Large intestine (tissue), 3 donors: ENCODE data around the gene SMG6. TPM values are rescaled to one million over a fixed set of nuclear protein-coding genes. Genes with fewer than 3 reads are reported as not detected.
A peak's percentile ranks its signal among the peaks of the same experiment; 100 is the strongest.

Experiments
- DNase-seq, 2 donors: peaks; one replicate each; pipeline versions ENCODE4 v3.0.0 to v3.0.0-alpha.2; 2013
- H3K27ac ChIP-seq: one replicate; pipeline ENCODE4 v1.5.1; 2013; ENCODE audit warnings: low read length
- H3K27me3 ChIP-seq: 2 replicates; pipeline ENCODE4 v1.6.1; 2013; ENCODE audit warnings: low read length; ENCODE audit not compliant: control insufficient read depth, insufficient read depth
- H3K36me3 ChIP-seq: 2 replicates; pipeline ENCODE4 v1.6.1; 2013; ENCODE audit warnings: low read length; ENCODE audit not compliant: control insufficient read depth, insufficient read depth
- H3K4me1 ChIP-seq: one replicate; pipeline ENCODE4 v1.6.1; 2013; ENCODE audit warnings: low read length; ENCODE audit not compliant: control insufficient read depth, insufficient read depth
- H3K4me3 ChIP-seq: one replicate; pipeline ENCODE4 v1.5.1; 2013; ENCODE audit warnings: low read length
- H3K9me3 ChIP-seq: one replicate; pipeline ENCODE4 v1.6.1; 2013; ENCODE audit warnings: mild to moderate bottlenecking, low read depth, low read length, moderate library complexity; ENCODE audit not compliant: control insufficient read depth
- WGBS: methylation state at CpG from one replicate; pipeline ENCODE4 v1.1.5; 2013; ENCODE audit warnings: low lambda C conversion rate; ENCODE audit not compliant: insufficient coverage; 5-methylcytosine and 5-hydroxymethylcytosine counted together
- polyA plus RNA-seq: library from polyadenylated mRNA; unstranded; fragments of 120-200 nt; gene quantifications from one replicate; pipeline ENCODE4 v1.2.1, GENCODE V29; 2013

The SMG6 gene
- polyA plus RNA-seq, 1 donor = 18.0 TPM

- Histone ChIP-seq H3K27ac (peak overlapping the region; percentile 69), H3K9me3 (peaks cover 10% of the 10 kb centered on the region), H3K27me3 (peaks cover 70% of the 10 kb centered on the region), H3K4me1 (peaks cover 21% of the 10 kb centered on the region), H3K36me3 (peaks cover 24% of the 10 kb centered on the region), H3K4me3 (peak overlapping the region; percentile 53)
- DNase-seq = peak in 1 of 2 donors; percentile 70
- WGBS = no CpG with 5 or more reads among the region's 85 CpGs
These were observed 247.1 kb downstream of the SMG6 start for GRCh38 chr17:2056206-2057174.

GRCh38 chr17:2055292-2056205 lies 248.0 kb downstream of the SMG6 start:
- no peak for DNase-seq
- Histone ChIP-seq H3K4me3 (peak overlapping the region; percentile 53), H3K27me3 (peaks cover 75% of the 10 kb centered on the region), H3K4me1 (peaks cover 21% of the 10 kb centered on the region), H3K9me3 (peaks cover 10% of the 10 kb centered on the region), H3K36me3 (peaks cover 15% of the 10 kb centered on the region), H3K27ac (peak overlapping the region; percentile 69)
- no CpG with 5 or more reads among the region's 113 CpGs for WGBS

GRCh38 chr17:2054512-2055291 lies 248.9 kb downstream of the SMG6 start, which contains the start of gene HIC1:
TSS of gene HIC1 (plus strand) at chr17:2055103. CDS start at chr17:2056691, 1,588 bp downstream.
- DNase-seq = peak in 1 of 2 donors; percentile 73
- Histone ChIP-seq H3K27ac (peak within 1 kb of the TSS; percentile 62), H3K4me3 (peak within 1 kb of the TSS; percentile 36), H3K27me3 (peaks cover 68% of the 10 kb centered on the region), H3K4me1 (peaks cover 18% of the 10 kb centered on the region), H3K9me3 (peaks cover 10% of the 10 kb centered on the region), H3K36me3 (peaks cover 7% of the 10 kb centered on the region)
- no CpG with 5 or more reads among the region's 72 CpGs for WGBS

DNA sequence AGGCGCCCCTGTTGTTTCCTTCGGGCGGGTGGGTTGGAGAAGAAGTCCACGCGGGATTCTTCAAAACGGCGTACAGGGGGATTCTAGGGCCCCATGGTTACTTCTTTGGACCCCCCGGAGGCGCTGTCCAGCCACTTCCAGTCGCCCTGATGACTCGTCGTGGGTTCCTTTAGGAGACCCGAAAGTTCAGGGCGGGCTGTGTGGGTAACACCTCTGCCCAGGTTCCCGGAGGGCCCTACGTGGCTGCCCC lies 249.4 kb downstream of the SMG6 start:
- Histone ChIP-seq H3K27me3 (peaks cover 67% of the 10 kb centered on the region), H3K36me3 (peaks cover 4% of the 10 kb centered on the region), H3K4me1 (peaks cover 17% of the 10 kb centered on the region), H3K4me3 (peak overlapping the region; percentile 36), H3K27ac (peak overlapping the region; percentile 62), H3K9me3 (peaks cover 10% of the 10 kb centered on the region)
- DNase-seq = no peak
- no CpG with 5 or more reads among the region's 16 CpGs for WGBS

- Histone ChIP-seq H3K36me3 (peaks cover 4% of the 10 kb centered on the region), H3K4me3 (peak overlapping the region; percentile 36), H3K4me1 (peaks cover 23% of the 10 kb centered on the region), H3K27me3 (peaks cover 65% of the 10 kb centered on the region), H3K27ac (peak overlapping the region; percentile 62), H3K9me3 (peaks cover 10% of the 10 kb centered on the region)
- no CpG with 5 or more reads among the region's 84 CpGs for WGBS
- DNase-seq = peak; percentile 67 to 74
These were observed 250.0 kb downstream of the SMG6 start for GRCh38 chr17:2053380-2054261.

GRCh38 chr17:2051933-2052559 lies 251.5 kb downstream of the SMG6 start:
- Histone ChIP-seq H3K9me3 (peaks cover 3% of the 10 kb centered on the region), H3K36me3 (no peaks in the 10 kb centered on the region), H3K27me3 (peaks cover 61% of the 10 kb centered on the region), H3K4me1 (peaks cover 19% of the 10 kb centered on the region), H3K4me3 (no peak overlapping the region), H3K27ac (no peak overlapping the region)
- whole genome bisulfite sequencing = no CpG with 5 or more reads among the region's 14 CpGs
- no peak for DNase-seq

GRCh38 chr17:2051061-2051932 lies 252.3 kb downstream of the SMG6 start:
- H3K27me3 ChIP-seq = peaks cover 56% of the 10 kb centered on the region
- H3K36me3 ChIP-seq = no peaks in the 10 kb centered on the region
- H3K9me3 ChIP-seq = no peaks in the 10 kb centered on the region
- no peak overlapping the region for H3K27ac ChIP-seq
- DNase-seq = no peak
- H3K4me1 ChIP-seq = peaks cover 16% of the 10 kb centered on the region
- H3K4me3 ChIP-seq = no peak overlapping the region
- WGBS = no CpG with 5 or more reads among the region's 81 CpGs

- no CpG with 5 or more reads among the region's 88 CpGs for WGBS
- Histone ChIP-seq H3K4me3 (peak overlapping the region; percentile 26), H3K4me1 (peaks cover 16% of the 10 kb centered on the region), H3K36me3 (no peaks in the 10 kb centered on the region), H3K27me3 (peaks cover 53% of the 10 kb centered on the region), H3K27ac (no peak overlapping the region), H3K9me3 (no peaks in the 10 kb centered on the region)
- peak in 1 of 2 donors; percentile 67 for DNase-seq
These were observed 253.1 kb downstream of the SMG6 start for GRCh38 chr17:2050300-2051060.
